ENCODE measurements around the gene CDK14.

Gene CDK14

DNA sequence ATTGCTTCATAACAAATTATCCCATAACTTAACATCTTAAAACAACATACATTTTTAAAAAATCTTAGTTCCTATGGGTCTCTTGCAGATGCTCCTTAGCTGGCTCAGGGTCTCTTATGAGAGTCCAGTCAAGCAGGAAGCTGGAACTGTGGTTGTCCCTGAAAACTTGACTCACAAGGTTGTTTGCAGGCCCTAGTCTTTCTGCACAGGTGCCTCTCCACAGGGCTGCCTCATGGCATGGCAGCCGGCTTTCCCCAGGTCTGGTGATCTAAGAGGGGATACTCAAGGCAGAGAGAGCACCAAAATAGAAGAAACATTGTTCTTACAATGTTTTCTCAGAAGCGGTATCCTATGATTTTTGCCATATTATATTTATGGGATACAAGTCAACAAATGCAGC is 127.1 kb downstream of the CDK14 start:
- no peaks in the 10 kb centered on the region for H3K79me2 ChIP-seq (ENCODE audit: insufficient read depth, low read length)
- H3K4me2 ChIP-seq (ENCODE audit: insufficient read depth, low read length) = no peak overlapping the region
- no peaks in the 10 kb centered on the region for H3K9me3 ChIP-seq (ENCODE audit: insufficient read depth, low read length, severe bottlenecking)
- no peaks in the 10 kb centered on the region for H3K36me3 ChIP-seq (ENCODE audit: insufficient read depth, low read length)
- H4K20me1 ChIP-seq (ENCODE audit: insufficient read depth, low read length) = no peaks in the 10 kb centered on the region
- H3K9ac ChIP-seq (ENCODE audit: low read depth, low read length) = no peak overlapping the region
- no peak for DNase-seq
- H3K27ac ChIP-seq (ENCODE audit: low read length) = no peak overlapping the region
- no peaks in the 10 kb centered on the region for H3K27me3 ChIP-seq (ENCODE audit: insufficient read depth, low read length, poor library complexity)
- no peaks in the 10 kb centered on the region for H3K4me1 ChIP-seq (ENCODE audit: insufficient read depth, low read length)
- H2AFZ ChIP-seq (ENCODE audit: low read depth, low read length) = no peak overlapping the region
- TF ChIP-seq EZH2 (IDR thresholded peaks at IDR 0.05; ENCODE audit: borderline replicate concordance, low read depth, low read length, severe bottlenecking) (no peak), CTCF (IDR thresholded peaks at IDR 0.05; ENCODE audit: borderline replicate concordance, extremely low read depth, low read length, poor library complexity, severe bottlenecking) (no peak)
- ATAC-seq (ENCODE audit: insufficient read depth, low read depth) = no peak
- H3K4me3 ChIP-seq (ENCODE audit: low read depth in 1 of 2, low read length in 2 of 2) = no peak overlapping the region

DNA sequence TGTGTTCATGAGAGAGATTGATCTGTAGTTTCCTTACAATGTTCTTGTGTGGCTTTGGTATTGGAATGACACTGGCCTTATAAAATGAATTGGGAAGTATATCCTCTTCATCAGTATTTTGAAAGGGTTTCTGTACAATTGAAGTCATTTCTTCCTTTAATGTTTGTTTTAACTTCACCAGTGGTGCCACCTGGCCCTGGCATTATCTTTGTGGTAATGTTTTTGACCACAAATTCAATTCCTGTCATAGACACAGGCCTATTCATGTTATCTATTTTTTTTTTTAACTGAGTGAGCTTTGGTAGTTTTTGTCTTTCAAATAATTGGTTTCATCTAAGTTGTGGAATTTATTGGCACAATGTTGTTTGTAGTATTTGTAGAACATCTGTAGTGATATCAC is 127.7 kb downstream of the CDK14 start:
- no peaks in the 10 kb centered on the region for H4K20me1 ChIP-seq (ENCODE audit: insufficient read depth, low read length)
- H3K27ac ChIP-seq (ENCODE audit: low read length) = no peak overlapping the region
- peak; percentile 78; the same call in 2 of the 3 replicates for ATAC-seq (ENCODE audit: insufficient read depth, low read depth)
- no peaks in the 10 kb centered on the region for H3K9me3 ChIP-seq (ENCODE audit: insufficient read depth, low read length, severe bottlenecking)
- no peaks in the 10 kb centered on the region for H3K79me2 ChIP-seq (ENCODE audit: insufficient read depth, low read length)
- H3K4me3 ChIP-seq (ENCODE audit: low read depth in 1 of 2, low read length in 2 of 2) = no peak overlapping the region
- DNase-seq = peak; percentile 8
- H3K4me1 ChIP-seq (ENCODE audit: insufficient read depth, low read length) = no peaks in the 10 kb centered on the region
- no peaks in the 10 kb centered on the region for H3K36me3 ChIP-seq (ENCODE audit: insufficient read depth, low read length)
- H2AFZ ChIP-seq (ENCODE audit: low read depth, low read length) = no peak overlapping the region
- no peak for TF ChIP-seq EZH2 (IDR thresholded peaks at IDR 0.05; ENCODE audit: borderline replicate concordance, low read depth, low read length, severe bottlenecking)
- TF ChIP-seq CTCF (IDR thresholded peaks at IDR 0.05; ENCODE audit: borderline replicate concordance, extremely low read depth, low read length, poor library complexity, severe bottlenecking) = no peak
- H3K4me2 ChIP-seq (ENCODE audit: insufficient read depth, low read length) = no peak overlapping the region
- H3K9ac ChIP-seq (ENCODE audit: low read depth, low read length) = no peak overlapping the region
- no peaks in the 10 kb centered on the region for H3K27me3 ChIP-seq (ENCODE audit: insufficient read depth, low read length, poor library complexity)

DNA sequence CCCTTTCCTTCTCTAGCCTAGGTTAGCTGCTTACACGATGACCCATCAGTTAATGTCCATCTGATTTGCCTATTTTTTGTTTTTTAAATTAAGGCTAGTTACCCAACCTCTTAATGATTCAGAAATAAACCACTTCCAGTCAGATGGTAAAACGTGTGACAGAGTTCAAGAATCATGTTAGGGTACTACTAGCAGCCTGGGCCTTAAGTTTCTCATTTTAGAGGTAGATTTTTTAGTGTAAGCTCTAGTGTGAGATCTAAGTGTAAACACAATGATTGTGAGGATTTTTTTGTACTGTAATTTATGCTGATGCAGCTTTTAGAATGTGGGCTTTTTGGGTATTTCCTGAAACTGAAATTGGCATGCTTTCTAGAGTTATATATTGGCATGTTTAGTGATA is 130.0 kb downstream of the CDK14 start:
- no peak for ATAC-seq (ENCODE audit: insufficient read depth, low read depth)
- Histone ChIP-seq H3K4me3 (ENCODE audit: low read depth in 1 of 2, low read length in 2 of 2) (no peak overlapping the region), H2AFZ (ENCODE audit: low read depth, low read length) (no peak overlapping the region), H3K27me3 (ENCODE audit: insufficient read depth, low read length, poor library complexity) (no peaks in the 10 kb centered on the region), H3K9ac (ENCODE audit: low read depth, low read length) (no peak overlapping the region), H3K79me2 (ENCODE audit: insufficient read depth, low read length) (no peaks in the 10 kb centered on the region), H4K20me1 (ENCODE audit: insufficient read depth, low read length) (no peaks in the 10 kb centered on the region), H3K4me2 (ENCODE audit: insufficient read depth, low read length) (no peak overlapping the region), H3K9me3 (ENCODE audit: insufficient read depth, low read length, severe bottlenecking) (no peaks in the 10 kb centered on the region), H3K36me3 (ENCODE audit: insufficient read depth, low read length) (no peaks in the 10 kb centered on the region), H3K27ac (ENCODE audit: low read length) (no peak overlapping the region), H3K4me1 (ENCODE audit: insufficient read depth, low read length) (no peaks in the 10 kb centered on the region)
- DNase-seq = no peak
- TF ChIP-seq CTCF (IDR thresholded peaks at IDR 0.05; ENCODE audit: borderline replicate concordance, extremely low read depth, low read length, poor library complexity, severe bottlenecking) (no peak), EZH2 (IDR thresholded peaks at IDR 0.05; ENCODE audit: borderline replicate concordance, low read depth, low read length, severe bottlenecking) (no peak)

DNA sequence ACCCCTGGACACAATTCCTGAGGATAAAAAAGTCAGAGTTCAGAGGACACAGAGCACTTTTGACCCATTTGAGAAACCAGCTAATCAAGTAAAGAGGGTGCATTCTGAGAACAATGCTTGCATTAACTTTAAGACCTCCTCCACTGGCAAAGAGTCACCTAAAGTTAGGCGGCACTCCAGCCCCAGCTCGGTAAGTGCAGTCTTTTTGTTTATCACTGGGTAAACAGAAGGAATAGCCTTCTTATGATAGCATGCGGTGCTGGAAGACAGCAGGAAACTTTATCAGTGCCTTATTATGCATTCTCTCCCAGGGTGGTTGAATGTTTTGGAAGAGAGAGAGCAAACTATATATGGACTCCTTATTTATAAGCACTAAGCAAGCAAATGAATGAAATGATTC is 130.5 kb downstream of the CDK14 start:
- H3K4me2 ChIP-seq (ENCODE audit: insufficient read depth, low read length) = no peak overlapping the region
- DNase-seq (no peak), ATAC-seq (ENCODE audit: insufficient read depth, low read depth) (no peak)
- H4K20me1 ChIP-seq (ENCODE audit: insufficient read depth, low read length) = no peaks in the 10 kb centered on the region
- no peak overlapping the region for H3K27ac ChIP-seq (ENCODE audit: low read length)
- H3K9ac ChIP-seq (ENCODE audit: low read depth, low read length) = no peak overlapping the region
- TF ChIP-seq CTCF (IDR thresholded peaks at IDR 0.05; ENCODE audit: borderline replicate concordance, extremely low read depth, low read length, poor library complexity, severe bottlenecking) (no peak), EZH2 (IDR thresholded peaks at IDR 0.05; ENCODE audit: borderline replicate concordance, low read depth, low read length, severe bottlenecking) (no peak)
- no peaks in the 10 kb centered on the region for H3K79me2 ChIP-seq (ENCODE audit: insufficient read depth, low read length)
- H3K36me3 ChIP-seq (ENCODE audit: insufficient read depth, low read length) = no peaks in the 10 kb centered on the region
- H3K27me3 ChIP-seq (ENCODE audit: insufficient read depth, low read length, poor library complexity) = no peaks in the 10 kb centered on the region
- H3K4me1 ChIP-seq (ENCODE audit: insufficient read depth, low read length) = no peaks in the 10 kb centered on the region
- no peaks in the 10 kb centered on the region for H3K9me3 ChIP-seq (ENCODE audit: insufficient read depth, low read length, severe bottlenecking)
- no peak overlapping the region for H2AFZ ChIP-seq (ENCODE audit: low read depth, low read length)
- H3K4me3 ChIP-seq (ENCODE audit: low read depth in 1 of 2, low read length in 2 of 2) = no peak overlapping the region

Measured in DND-41 (cell line).